ENCODE data around the gene CC2D1A. TPM values are rescaled to one million over a fixed set of nuclear protein-coding genes. Genes with fewer than 3 reads are reported as not detected.
A peak's percentile ranks its signal among the peaks of the same experiment; 100 is the strongest.
"Not testable (repeated sequence)": the region's sequence is repeated elsewhere in the genome, so short reads cannot be mapped to it uniquely, and the experiment has no call there.

CC2D1A gene
- total RNA-seq, 1 donor from 2014 or later, result 19.6 TPM

GRCh38 chr19:13968383-13968935 is 62.5 kb downstream of the CC2D1A start:
- no peak for DNase-seq
- ATAC-seq, result no peak
- intact Hi-C loops (cut with micrococcal nuclease), result no loop called here

GRCh38 chr19:13968999-13969398 is 63.0 kb downstream of the CC2D1A start:
- DNase-seq, result no peak
- ATAC-seq, result no peak
- intact Hi-C loops (cut with micrococcal nuclease), result no loop called here

- DNase-seq, result no peak
- intact Hi-C loops (cut with micrococcal nuclease), result no loop called here
- no peak for ATAC-seq
These were observed 63.9 kb downstream of the CC2D1A start for GRCh38 chr19:13969897-13970296.

GRCh38 chr19:13971868-13972267 is 65.9 kb downstream of the CC2D1A start:
- DNase-seq; intact Hi-C loops (cut with micrococcal nuclease); ATAC-seq: not testable (repeated sequence)

GRCh38 chr19:13972368-13973155 is 66.6 kb downstream of the CC2D1A start:
- no peak for ATAC-seq
- intact Hi-C loops (cut with micrococcal nuclease), result no loop called here
- no peak for DNase-seq

GRCh38 chr19:13973479-13973878 is 67.5 kb downstream of the CC2D1A start:
- DNase-seq; intact Hi-C loops (cut with micrococcal nuclease); ATAC-seq: not testable (repeated sequence)

GRCh38 chr19:13974073-13974472 is 68.1 kb downstream of the CC2D1A start:
- intact Hi-C loops (cut with micrococcal nuclease), result no loop called here
- no peak for ATAC-seq
- no peak for DNase-seq

GRCh38 chr19:13975870-13976269 is 69.9 kb downstream of the CC2D1A start:
- DNase-seq (peak; percentile 64), ATAC-seq (peak; percentile 62)
- intact Hi-C loops (cut with micrococcal nuclease), result no loop called here

- peak; percentile 60 for ATAC-seq
- intact Hi-C loops (cut with micrococcal nuclease), result no loop called here
These were observed 70.4 kb downstream of the CC2D1A start for GRCh38 chr19:13976446-13976845.

GRCh38 chr19:13977803-13978202 is 71.8 kb downstream of the CC2D1A start:
- no peak for DNase-seq
- no peak for ATAC-seq
- intact Hi-C loops (cut with micrococcal nuclease), result no loop called here

More at GRCh38 chr19:13976446-13976845, 70.4 kb downstream of the CC2D1A start:
- DNase-seq, result no peak

GRCh38 chr19:13978351-13979243 is 72.6 kb downstream of the CC2D1A start:
- DNase-seq (peak; percentile 92), ATAC-seq (peak; percentile 83)
- intact Hi-C loops (cut with micrococcal nuclease), result no loop called here

GRCh38 chr19:13979244-13979615 is 73.2 kb downstream of the CC2D1A start:
- no peak for ATAC-seq
- DNase-seq, result no peak
- intact Hi-C loops (cut with micrococcal nuclease), result no loop called here

GRCh38 chr19:13979686-13980085 is 73.7 kb downstream of the CC2D1A start:
- DNase-seq, result no peak
- intact Hi-C loops (cut with micrococcal nuclease), result no loop called here
- no peak for ATAC-seq

- DNase-seq (no peak), ATAC-seq (no peak)
- intact Hi-C loops (cut with micrococcal nuclease), result no loop called here
These were observed 74.3 kb downstream of the CC2D1A start for GRCh38 chr19:13980340-13980739.

Small RNA genes within 50 kb of the gene (microRNA-seq; reads per million reads assigned to microRNA genes)
- gene MIR181C (ENCODE audit: borderline number of aligned reads), result 656 reads per million, percentile 69 among the genes with 10 or more reads in this experiment
- gene MIR181D (ENCODE audit: borderline number of aligned reads), result 234 reads per million, percentile 57 among the genes with 10 or more reads in this experiment

Other genes with a start within 250 kb of the CC2D1A start
- 13.7 TPM for gene MRI1, start 141.7 kb upstream of the CC2D1A start, total RNA-seq
- 91.1 TPM for gene C19orf53, start 131.7 kb upstream of the CC2D1A start, total RNA-seq
- 2.3 TPM for gene ZSWIM4, start 110.8 kb upstream of the CC2D1A start, total RNA-seq
- gene NANOS3, start 29.1 kb upstream of the CC2D1A start, total RNA-seq, result 0.69 TPM
- gene BRME1, start 84 bp upstream of the CC2D1A start, total RNA-seq, result 0.72 TPM
- 2.0 TPM for gene PODNL1, start 32.2 kb downstream of the CC2D1A start, total RNA-seq
- gene DCAF15, start 46.3 kb downstream of the CC2D1A start, total RNA-seq, result 18.2 TPM
- gene RFX1, start 100.1 kb downstream of the CC2D1A start, total RNA-seq, result 15.7 TPM
- gene RLN3, start 121.9 kb downstream of the CC2D1A start, total RNA-seq, result not detected
- 5.4 TPM for gene IL27RA, start 125.6 kb downstream of the CC2D1A start, total RNA-seq
- gene PALM3, start 155.9 kb downstream of the CC2D1A start, total RNA-seq, result not detected
- gene MISP3, start 166.6 kb downstream of the CC2D1A start, total RNA-seq, result 6.8 TPM
- gene C19orf67, start 179.6 kb downstream of the CC2D1A start, total RNA-seq, result not detected
- gene SAMD1, start 184.6 kb downstream of the CC2D1A start, total RNA-seq, result 58.0 TPM
- 514 TPM for gene PRKACA, start 211.6 kb downstream of the CC2D1A start, total RNA-seq
- 1.6 TPM for gene ASF1B, start 230.4 kb downstream of the CC2D1A start, total RNA-seq

All from left ventricle myocardium superior (tissue), 1 donor.